HCT116 (cell line): ENCODE results near the gene SPATA33.

Experiments used
- CBX3 ChIP-seq: IDR thresholded peaks from 2 replicates; pipeline ENCODE4 v1.6.1; 2012; ENCODE audit warnings: low read depth
- CTCF ChIP-seq, 3 experiments: fragments of 200-600 bp in 1 of 3; sonication (generic) in 1 of 3; IDR thresholded peaks in 2 of 3; conservative IDR thresholded peaks in 1 of 3; 2 replicates each; pipeline ENCODE4 v1.5.1; 2012 to 2017; ENCODE audit warnings: low read depth in 2 of 3, low read length in 2 of 3, antibody characterized with exemption in 1 of 3, borderline replicate concordance in 1 of 3, control low read depth in 1 of 3, mild to moderate bottlenecking in 1 of 3, mixed read lengths in 1 of 3, mixed run types in 1 of 3, moderate library complexity in 1 of 3; ENCODE audit not compliant: insufficient read depth in 1 of 3
- POLR2A ChIP-seq: IDR thresholded peaks from 2 replicates; pipeline ENCODE4 v1.7.0; 2011; ENCODE audit warnings: borderline replicate concordance; ENCODE audit not compliant: insufficient read depth, insufficient read length; ENCODE audit errors: extremely low read depth
- POLR2AphosphoS5 ChIP-seq: IDR thresholded peaks from 2 replicates; pipeline ENCODE4 v1.6.1; 2011; ENCODE audit warnings: mild to moderate bottlenecking, low read depth, low read length, moderate library complexity

GRCh38 chr16:89658221-89658879 is 714 bp downstream of the SPATA33 start:
- TF ChIP-seq CBX3 = no peak
- TF ChIP-seq POLR2A = no peak
- no peak for TF ChIP-seq POLR2AphosphoS5
- TF ChIP-seq CTCF (IDR thresholded peaks at IDR 0.05 in 2 of 3, conservative IDR thresholded peaks at IDR 0.05 in 1 of 3; ENCODE audit: borderline replicate concordance in 1 of 3, insufficient read depth in 1 of 3, low read depth in 2 of 3, low read length in 2 of 3) = no peak
